Activated CD4-positive, alpha-beta T cell treated with anti-CD3 and anti-CD28 coated beads for 4 hours (primary cell): ENCODE results near the gene ZNF600.
"Not testable (repeated sequence)": the region's sequence is repeated elsewhere in the genome, so short reads cannot be mapped to it uniquely, and the experiment has no call there.

Experiments used
- DNase-seq, 2 donors: peaks; one replicate each; pipeline ENCODE4 v3.0.0-alpha.2; 2020

The ZNF600 gene

GRCh38 chr19:52741951-52742485 is 44.6 kb downstream of the ZNF600 start:
- no peak for DNase-seq

- DNase-seq, result not testable (repeated sequence)
These were observed 45.2 kb downstream of the ZNF600 start for GRCh38 chr19:52741371-52741770.

- no peak for DNase-seq
These were observed 47.0 kb downstream of the ZNF600 start for GRCh38 chr19:52739576-52739975.

DNA sequence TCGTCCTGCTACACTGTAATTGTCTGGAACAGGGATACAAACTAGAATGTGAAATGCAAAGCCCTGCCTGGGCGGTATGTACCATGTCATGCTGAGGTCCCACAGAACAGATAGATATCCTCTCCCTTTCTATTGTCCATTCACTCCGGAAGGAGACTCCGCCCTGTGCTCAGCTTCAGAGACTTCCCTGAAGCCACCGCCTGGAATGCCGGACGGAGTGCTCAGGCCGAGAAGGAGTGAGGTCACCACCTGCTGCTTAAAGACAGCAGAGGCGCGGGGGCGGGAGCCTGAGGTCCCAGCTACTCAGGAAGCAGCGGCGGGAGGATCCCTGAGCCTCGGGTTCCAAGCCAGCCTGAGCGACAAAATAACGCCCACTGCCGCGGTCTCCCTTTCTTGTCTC is 50.9 kb downstream of the ZNF600 start:
- DNase-seq, result no peak

GRCh38 chr19:52734893-52735661 is 51.5 kb downstream of the ZNF600 start, which contains the start of gene ZNF611:
Gene ZNF611 (minus strand): TSS chr19:52735044. CDS start chr19:52715894, 19,150 bp downstream.
- peak; percentile 99 to 100 for DNase-seq

DNA sequence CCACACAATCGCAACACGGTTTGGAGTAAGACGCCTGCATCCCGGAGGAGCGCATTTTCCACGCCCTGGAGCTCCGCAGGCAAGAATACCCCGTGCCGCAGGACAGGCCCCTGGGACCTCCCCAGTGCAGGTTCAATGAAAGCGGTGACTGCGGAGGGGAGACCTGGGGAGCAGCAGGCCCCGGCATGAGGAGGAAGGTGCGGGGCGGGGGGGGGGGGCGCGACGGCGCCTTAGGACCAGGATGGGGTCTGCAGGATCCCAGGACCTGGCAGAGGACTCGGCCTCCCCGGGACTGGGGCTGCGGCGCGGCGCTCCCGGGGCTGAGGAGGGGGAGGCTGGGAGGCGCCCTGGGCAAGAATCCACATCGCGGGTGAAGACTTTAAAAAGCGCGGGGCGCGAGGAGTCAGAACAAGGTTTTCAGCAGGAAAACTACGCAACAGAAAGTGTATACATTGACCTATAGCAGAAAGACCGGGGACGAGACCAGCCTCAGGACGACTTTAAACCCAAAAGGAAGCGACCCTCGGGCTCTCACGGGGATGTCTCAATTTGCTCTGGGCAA is 52.2 kb downstream of the ZNF600 start:
- no peak for DNase-seq

DNA sequence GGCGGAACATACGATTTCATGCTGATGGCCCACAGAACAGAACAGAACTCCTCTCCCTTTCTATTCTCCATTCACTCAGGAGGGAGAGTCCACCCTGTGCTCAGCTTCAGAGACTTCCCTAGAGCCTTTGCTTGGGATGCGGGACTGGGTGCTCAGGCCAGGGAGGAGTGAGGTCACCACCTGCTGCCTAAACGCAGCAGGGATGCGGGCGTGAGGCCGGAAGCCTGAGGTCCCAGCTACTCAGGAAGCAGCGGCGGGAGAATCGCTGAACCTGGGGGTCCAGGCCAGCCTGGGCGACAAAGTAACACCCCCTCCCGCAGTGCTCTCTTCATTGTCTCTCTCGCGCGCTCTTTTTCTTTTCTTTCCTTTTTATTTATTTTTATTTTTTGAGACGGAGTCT is 60.5 kb downstream of the ZNF600 start:
- not testable (repeated sequence) for DNase-seq

GRCh38 chr19:52725528-52725961 is 61.0 kb downstream of the ZNF600 start:
- no peak for DNase-seq

DNA sequence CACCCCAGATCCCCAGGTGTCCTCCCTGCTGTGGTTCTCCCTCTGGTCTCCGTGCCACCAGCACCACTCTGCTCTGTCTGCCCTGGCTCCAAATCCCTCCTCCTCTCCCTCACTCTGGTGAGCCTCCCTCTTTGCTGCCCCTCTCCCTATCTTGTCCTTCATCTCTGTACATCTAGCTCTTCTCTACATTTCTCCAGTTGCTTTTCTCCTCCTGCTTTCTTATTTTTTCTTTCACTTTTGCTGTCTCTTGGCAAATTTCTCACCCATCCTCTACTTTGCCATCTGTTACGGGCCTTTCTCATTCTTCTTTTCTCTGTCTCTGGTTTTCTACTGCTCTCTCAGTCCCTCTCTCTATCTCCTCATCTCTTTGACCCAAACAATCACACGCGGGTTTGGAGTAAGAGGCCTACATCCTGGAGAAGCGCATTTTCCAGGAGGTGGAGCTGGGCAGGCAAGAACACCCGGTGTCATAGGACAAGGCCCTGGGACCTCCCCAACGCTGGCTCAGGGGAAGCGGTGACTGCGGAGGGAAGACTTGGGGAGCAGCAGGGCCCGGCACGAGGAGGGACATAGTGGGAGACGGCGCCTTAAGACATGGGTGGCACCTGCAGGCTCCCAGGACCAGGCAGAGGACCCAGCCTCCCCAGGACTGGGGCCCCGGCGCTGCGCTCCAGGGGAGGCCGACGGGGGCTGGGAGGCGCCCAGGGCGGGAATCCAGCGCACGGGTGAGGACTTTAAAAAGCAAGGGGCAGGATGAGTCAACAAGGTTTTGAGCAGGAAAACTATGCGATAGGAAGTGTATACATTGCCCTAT is 61.7 kb downstream of the ZNF600 start:
- no peak for DNase-seq

- not testable (repeated sequence) for DNase-seq
These were observed 62.5 kb downstream of the ZNF600 start for GRCh38 chr19:52723907-52724598.

DNA sequence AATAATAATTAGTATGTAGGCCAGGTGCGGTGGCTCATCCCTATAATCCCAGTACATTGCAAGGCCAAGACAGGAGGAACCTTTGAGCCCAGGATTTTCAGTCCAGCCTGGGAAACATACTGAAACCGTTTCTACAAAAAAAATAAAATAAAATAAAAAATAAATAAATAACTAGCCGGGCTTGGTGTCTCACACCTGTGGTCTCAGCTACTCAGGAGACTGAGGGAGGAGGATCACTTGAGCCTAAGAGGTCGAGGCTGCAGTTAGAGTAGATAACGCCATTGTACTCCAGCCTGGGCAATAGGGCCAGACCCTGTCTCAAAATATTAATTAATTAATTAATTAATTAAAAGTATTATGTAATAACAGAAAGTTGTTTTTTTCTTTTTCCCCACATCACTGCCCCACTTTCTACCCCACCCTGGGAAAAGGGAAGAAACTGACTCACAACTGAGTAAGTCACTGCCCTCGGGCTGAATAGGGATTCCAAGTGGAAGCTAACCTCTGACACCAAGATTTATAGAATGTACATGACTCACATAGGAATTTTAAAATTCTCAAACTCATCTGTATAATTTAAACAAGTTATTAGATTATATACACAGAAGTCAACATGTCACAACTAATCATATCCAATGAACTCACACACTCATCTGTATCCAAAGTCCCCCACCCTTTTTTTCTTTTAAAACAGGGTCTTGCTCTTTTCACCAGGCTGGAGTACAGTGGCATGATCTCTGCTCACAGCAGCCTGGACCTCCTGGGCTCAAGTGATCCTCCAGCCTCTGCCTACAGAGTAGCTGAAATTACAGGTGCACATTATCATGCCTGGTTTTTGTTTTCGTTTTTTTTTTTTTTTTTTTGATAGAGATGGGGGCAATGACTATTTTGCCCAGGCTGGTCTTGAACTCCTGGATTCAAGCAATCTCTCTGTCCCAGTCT is 64.3 kb downstream of the ZNF600 start:
- no peak for DNase-seq

DNA sequence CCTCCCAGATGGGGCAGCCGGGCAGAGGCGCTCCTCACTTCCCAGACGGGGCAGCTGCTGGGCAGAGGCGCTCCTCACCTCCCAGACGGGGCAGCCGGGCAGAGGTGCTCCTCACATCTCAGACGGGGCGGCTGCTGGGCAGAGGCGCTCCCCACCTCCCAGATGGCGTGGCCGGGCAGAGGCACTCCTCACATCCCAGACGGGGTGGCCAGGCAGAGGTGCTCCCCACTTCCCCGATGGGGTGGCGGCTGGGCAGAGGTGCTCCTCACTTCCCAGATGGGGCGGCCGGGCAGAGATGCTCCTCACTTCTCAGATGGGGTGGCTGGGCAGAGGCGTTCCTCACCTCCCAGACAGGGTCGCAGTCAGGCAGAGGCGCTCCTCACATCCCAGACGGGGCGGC is 66.0 kb downstream of the ZNF600 start:
- DNase-seq, result not testable (repeated sequence)

- DNase-seq, result no peak
These were observed 70.1 kb downstream of the ZNF600 start for GRCh38 chr19:52716522-52716921.

GRCh38 chr19:52715902-52716301 is 70.7 kb downstream of the ZNF600 start:
- not testable (repeated sequence) for DNase-seq

GRCh38 chr19:52715330-52715729 is 71.3 kb downstream of the ZNF600 start:
- not testable (repeated sequence) for DNase-seq
